GM21576 (cell line): Measurements from ENCODE around the gene CNOT10.
"Not testable (repeated sequence)": the region's sequence is repeated elsewhere in the genome, so short reads cannot be mapped to it uniquely, and the experiment has no call there.

ENCODE experiments used
- ATAC-seq: cut with Tn5 transposase; IDR thresholded peaks from one replicate; pipeline ENCODE4 v1.9.1; 2021; ENCODE audit warnings: mild to moderate bottlenecking, moderate library complexity; ENCODE audit not compliant: unreplicated experiment

CNOT10 gene

GRCh38 chr3:32684800-32685542 lies at the start of gene CNOT10:
Gene CNOT10, plus strand, starts transcription at chr3:32685188. Its CDS starts 273 bp downstream, at chr3:32685461.
- peak; percentile 97 for ATAC-seq

- no peak for ATAC-seq
Measured at GRCh38 chr3:32640939-32641338, 44.0 kb upstream of the CNOT10 start.

GRCh38 chr3:32641356-32641755 lies 43.6 kb upstream of the CNOT10 start:
- no peak for ATAC-seq

- no peak for ATAC-seq
Measured at GRCh38 chr3:32643354-32643753, 41.6 kb upstream of the CNOT10 start.

GRCh38 chr3:32643816-32644215 lies 41.2 kb upstream of the CNOT10 start:
- ATAC-seq: no peak

- ATAC-seq: no peak
Measured at GRCh38 chr3:32644380-32644779, 40.6 kb upstream of the CNOT10 start.

- ATAC-seq: no peak
Measured at GRCh38 chr3:32646761-32647160, 38.2 kb upstream of the CNOT10 start.

- ATAC-seq: not testable (repeated sequence)
Measured at GRCh38 chr3:32652337-32653100, 32.5 kb upstream of the CNOT10 start.

GRCh38 chr3:32655167-32655566 lies 29.8 kb upstream of the CNOT10 start:
- ATAC-seq: no peak

GRCh38 chr3:32660634-32661033 lies 24.4 kb upstream of the CNOT10 start:
- no peak for ATAC-seq

GRCh38 chr3:32662647-32663046 lies 22.3 kb upstream of the CNOT10 start:
- ATAC-seq: no peak

- not testable (repeated sequence) for ATAC-seq
Measured at GRCh38 chr3:32664630-32665075, 20.3 kb upstream of the CNOT10 start.

GRCh38 chr3:32667072-32667582 lies 17.9 kb upstream of the CNOT10 start:
- ATAC-seq: no peak

- not testable (repeated sequence) for ATAC-seq
Measured at GRCh38 chr3:32669226-32669625, 15.8 kb upstream of the CNOT10 start.

GRCh38 chr3:32673730-32674129 lies 11.3 kb upstream of the CNOT10 start:
- not testable (repeated sequence) for ATAC-seq

- ATAC-seq: no peak
Measured at GRCh38 chr3:32675164-32675563, 9.8 kb upstream of the CNOT10 start.

- ATAC-seq: no peak
Measured at GRCh38 chr3:32675650-32676049, 9.3 kb upstream of the CNOT10 start.

GRCh38 chr3:32681811-32682210 lies 3.2 kb upstream of the CNOT10 start:
- ATAC-seq: no peak

- no peak for ATAC-seq
Measured at GRCh38 chr3:32684029-32684799, 774 bp upstream of the CNOT10 start.

- peak; percentile 1 for ATAC-seq
Measured at GRCh38 chr3:32685543-32686185, 676 bp downstream of the CNOT10 start.

- no peak for ATAC-seq
Measured at GRCh38 chr3:32686713-32687112, 1.7 kb downstream of the CNOT10 start.
